Hepatocyte (in vitro differentiated cells): ENCODE results near the gene ABCC3. TPM values are rescaled to one million over a fixed set of nuclear protein-coding genes. Genes with fewer than 3 reads are reported as not detected.

ENCODE experiments used
- DNase-seq: peaks from one replicate; pipeline ENCODE4 v3.0.0-alpha.2; 2016; ENCODE audit warnings: low spot score
- H2AFZ ChIP-seq: fragments of 200-600 bp; sonication (generic); 2 replicates; pipeline ENCODE4 v1.6.0; 2016; ENCODE audit warnings: antibody characterized with exemption, mild to moderate bottlenecking
- H3K27ac ChIP-seq: fragments of 200-600 bp; sonication (generic); 2 replicates; pipeline ENCODE4 v1.5.1; 2016; ENCODE audit warnings: mild to moderate bottlenecking
- H3K27me3 ChIP-seq: fragments of 200-600 bp; sonication (generic); 2 replicates; pipeline ENCODE4 v1.6.1; 2016
- H3K36me3 ChIP-seq: fragments of 200-600 bp; sonication (generic); replicated peaks from 2 replicates; pipeline ENCODE4 v1.5.1; 2016; ENCODE audit warnings: low read depth; ENCODE audit not compliant: insufficient read depth
- H3K4me1 ChIP-seq: fragments of 200-600 bp; sonication (generic); 2 replicates; pipeline ENCODE4 v1.5.1; 2016; ENCODE audit warnings: mild to moderate bottlenecking, moderate library complexity; ENCODE audit not compliant: insufficient read depth
- H3K4me2 ChIP-seq: fragments of 200-600 bp; sonication (generic); 2 replicates; pipeline ENCODE4 v1.6.0; 2016
- H3K4me3 ChIP-seq: fragments of 200-600 bp; sonication (generic); 2 replicates; pipeline ENCODE4 v1.5.1; 2016; ENCODE audit warnings: mild to moderate bottlenecking
- H3K79me2 ChIP-seq: fragments of 200-600 bp; sonication (generic); 2 replicates; pipeline ENCODE4 v1.6.0; 2017; ENCODE audit warnings: mild to moderate bottlenecking
- H3K9me2 ChIP-seq: fragments of 200-600 bp; sonication (generic); replicated peaks from 2 replicates; pipeline ENCODE4 v1.6.0; 2017; ENCODE audit warnings: mild to moderate bottlenecking; ENCODE audit not compliant: insufficient read depth
- H3K9me3 ChIP-seq: fragments of 200-600 bp; sonication (generic); 2 replicates; pipeline ENCODE4 v1.5.1; 2016; ENCODE audit warnings: low read depth, mild to moderate bottlenecking
- H4K20me1 ChIP-seq: fragments of 200-600 bp; sonication (generic); 2 replicates; pipeline ENCODE4 v1.6.0; 2016; ENCODE audit warnings: mild to moderate bottlenecking; ENCODE audit not compliant: insufficient read depth, poor library complexity, severe bottlenecking
- EZH2 ChIP-seq: fragments of 200-600 bp; sonication (generic); IDR thresholded peaks from 2 replicates; pipeline ENCODE4 v1.6.1; 2016; ENCODE audit warnings: antibody characterized with exemption, mild to moderate bottlenecking, borderline replicate concordance
- EZH2phosphoT487 ChIP-seq: fragments of 200-600 bp; sonication (generic); IDR thresholded peaks from one replicate; pipeline ENCODE4 v1.6.1; 2018; ENCODE audit warnings: antibody characterized with exemption, mild to moderate bottlenecking, low read depth, moderate library complexity; ENCODE audit not compliant: unreplicated experiment, severe bottlenecking
- WGBS: methylation state at CpG from one replicate; pipeline ENCODE4 v1.1.6; 2016; ENCODE audit warnings: low lambda C conversion rate; ENCODE audit errors: missing lambda C conversion rate; 5-methylcytosine and 5-hydroxymethylcytosine counted together
- polyA plus RNA-seq: library from polyadenylated mRNA; unstranded; fragments of >200 nt; fragmentation: Nextera tagmentation; extraction: Ambion mirVana; gene quantifications from 2 replicates; pipeline ENCODE4 v1.2.1, GENCODE V29; 2016
- total RNA-seq: library from RNA; depleted of rRNA; stranded (reverse); fragments of >200 nt; gene quantifications from 2 replicates; pipeline ENCODE4 v1.2.3, GENCODE V29; 2014
- TF ChIP-seq, protein P1 (sequence below): fragments of 200-600 bp; sonication (generic); IDR thresholded peaks from 2 replicates; pipeline ENCODE4 v1.5.1; 2016; ENCODE audit warnings: antibody characterized with exemption, mild to moderate bottlenecking; ENCODE audit not compliant: poor library complexity

The ABCC3 gene
- total and polyA plus RNA-seq, 2 experiments from 2014 or later, result 16.9 to 18.1 TPM

DNA sequence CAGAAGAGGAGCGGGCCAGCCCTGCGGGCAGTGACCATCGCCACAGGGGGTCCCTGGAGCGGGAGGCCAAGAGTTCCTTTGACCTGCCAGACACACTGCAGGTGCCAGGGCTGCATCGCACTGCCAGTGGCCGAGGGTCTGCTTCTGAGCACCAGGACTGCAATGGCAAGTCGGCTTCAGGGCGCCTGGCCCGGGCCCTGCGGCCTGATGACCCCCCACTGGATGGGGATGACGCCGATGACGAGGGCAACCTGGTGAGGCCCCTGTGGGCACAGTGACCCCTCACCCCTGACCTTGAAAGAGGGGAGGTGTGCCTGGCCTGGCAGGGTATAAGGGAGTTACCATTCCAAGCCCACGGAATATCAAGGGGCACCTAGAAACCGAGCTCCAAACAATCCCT, 35.1 kb upstream of the ABCC3 start:
- DNase-seq, result no peak
- Histone ChIP-seq H2AFZ (no peak overlapping the region), H3K36me3 (no peaks in the 10 kb centered on the region), H3K4me1 (peaks cover 19% of the 10 kb centered on the region), H3K9me3 (no peaks in the 10 kb centered on the region), H3K4me3 (no peak overlapping the region), H4K20me1 (no peaks in the 10 kb centered on the region), H3K9me2 (no peaks in the 10 kb centered on the region), H3K79me2 (no peaks in the 10 kb centered on the region), H3K4me2 (no peak overlapping the region), H3K27me3 (no peaks in the 10 kb centered on the region), H3K27ac (no peak overlapping the region)
- TF ChIP-seq EZH2 (no peak), EZH2phosphoT487 (no peak)
- TF ChIP-seq, protein P1, sequence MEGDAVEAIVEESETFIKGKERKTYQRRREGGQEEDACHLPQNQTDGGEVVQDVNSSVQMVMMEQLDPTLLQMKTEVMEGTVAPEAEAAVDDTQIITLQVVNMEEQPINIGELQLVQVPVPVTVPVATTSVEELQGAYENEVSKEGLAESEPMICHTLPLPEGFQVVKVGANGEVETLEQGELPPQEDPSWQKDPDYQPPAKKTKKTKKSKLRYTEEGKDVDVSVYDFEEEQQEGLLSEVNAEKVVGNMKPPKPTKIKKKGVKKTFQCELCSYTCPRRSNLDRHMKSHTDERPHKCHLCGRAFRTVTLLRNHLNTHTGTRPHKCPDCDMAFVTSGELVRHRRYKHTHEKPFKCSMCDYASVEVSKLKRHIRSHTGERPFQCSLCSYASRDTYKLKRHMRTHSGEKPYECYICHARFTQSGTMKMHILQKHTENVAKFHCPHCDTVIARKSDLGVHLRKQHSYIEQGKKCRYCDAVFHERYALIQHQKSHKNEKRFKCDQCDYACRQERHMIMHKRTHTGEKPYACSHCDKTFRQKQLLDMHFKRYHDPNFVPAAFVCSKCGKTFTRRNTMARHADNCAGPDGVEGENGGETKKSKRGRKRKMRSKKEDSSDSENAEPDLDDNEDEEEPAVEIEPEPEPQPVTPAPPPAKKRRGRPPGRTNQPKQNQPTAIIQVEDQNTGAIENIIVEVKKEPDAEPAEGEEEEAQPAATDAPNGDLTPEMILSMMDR, result no peak
- WGBS, result 92% methylated on average over 15 of the region's 15 CpGs

DNA sequence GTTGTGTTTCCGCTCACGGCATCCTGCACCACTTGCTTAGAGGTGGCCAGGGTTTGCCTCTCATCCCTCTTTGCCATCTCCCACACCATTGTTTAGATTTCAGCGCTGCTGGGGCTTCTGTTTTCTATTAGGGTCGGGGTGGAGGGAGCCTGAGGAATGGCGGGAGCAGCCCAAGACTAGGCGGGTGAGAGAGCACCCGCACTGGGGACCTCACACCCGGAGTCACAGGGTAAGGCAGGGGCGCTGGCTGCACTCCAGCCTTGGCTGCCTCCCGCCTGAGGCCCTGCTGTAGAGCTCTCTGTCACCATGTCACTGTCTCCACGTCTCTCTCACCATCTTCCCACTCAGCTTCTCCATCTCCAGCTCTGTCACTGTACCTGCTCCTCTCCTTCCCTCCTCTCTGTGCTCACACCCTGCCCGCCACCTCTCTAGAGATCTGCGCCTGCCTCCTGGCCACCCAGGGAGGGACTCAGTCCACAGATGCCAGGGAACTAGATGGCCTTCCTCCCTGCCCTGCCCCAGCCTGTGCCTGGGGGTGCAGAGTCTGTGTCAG, 32.8 kb upstream of the ABCC3 start:
- TF ChIP-seq EZH2 (no peak), EZH2phosphoT487 (no peak)
- TF ChIP-seq, protein P1, result no peak
- no peak for DNase-seq
- Histone ChIP-seq H2AFZ (no peak overlapping the region), H3K79me2 (no peaks in the 10 kb centered on the region), H3K4me3 (no peak overlapping the region), H3K27me3 (no peaks in the 10 kb centered on the region), H3K4me2 (no peak overlapping the region), H3K9me2 (no peaks in the 10 kb centered on the region), H3K9me3 (no peaks in the 10 kb centered on the region), H3K27ac (peak overlapping the region; percentile 31), H3K4me1 (peaks cover 29% of the 10 kb centered on the region), H3K36me3 (no peaks in the 10 kb centered on the region), H4K20me1 (no peaks in the 10 kb centered on the region)
- WGBS, result 40% methylated on average over 13 of the region's 13 CpGs

DNA sequence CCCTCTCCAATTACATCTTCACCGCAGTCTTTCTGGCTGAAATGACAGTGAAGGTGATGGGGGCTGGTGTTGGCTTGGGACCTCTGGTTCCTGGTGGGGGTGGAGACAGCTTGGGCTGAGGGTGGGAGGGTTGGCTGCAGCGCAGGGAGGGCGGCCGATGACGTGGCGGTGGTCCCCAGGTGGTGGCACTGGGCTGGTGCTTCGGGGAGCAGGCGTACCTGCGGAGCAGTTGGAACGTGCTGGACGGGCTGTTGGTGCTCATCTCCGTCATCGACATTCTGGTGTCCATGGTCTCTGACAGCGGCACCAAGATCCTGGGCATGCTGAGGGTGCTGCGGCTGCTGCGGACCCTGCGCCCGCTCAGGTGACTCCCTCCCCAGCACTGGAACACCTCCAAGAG, 31.8 kb upstream of the ABCC3 start:
- no peak overlapping the region for H3K4me3 ChIP-seq
- no peaks in the 10 kb centered on the region for H3K79me2 ChIP-seq
- no peaks in the 10 kb centered on the region for H3K9me2 ChIP-seq
- no peaks in the 10 kb centered on the region for H3K27me3 ChIP-seq
- no peaks in the 10 kb centered on the region for H3K36me3 ChIP-seq
- no peak overlapping the region for H3K27ac ChIP-seq
- DNase-seq, result no peak
- TF ChIP-seq, protein P1, result no peak
- TF ChIP-seq EZH2phosphoT487 (no peak), EZH2 (no peak)
- H3K4me1 ChIP-seq, result peaks cover 29% of the 10 kb centered on the region
- H3K4me2 ChIP-seq, result no peak overlapping the region
- WGBS, result 90% methylated on average over 9 of the region's 18 CpGs
- H3K9me3 ChIP-seq, result no peaks in the 10 kb centered on the region
- no peaks in the 10 kb centered on the region for H4K20me1 ChIP-seq
- H2AFZ ChIP-seq, result no peak overlapping the region
